Activated T-cell treated with anti-CD3 and anti-CD28 coated beads for 24 hours (primary cell): ENCODE results near the gene RGS11.

ENCODE experiments used
- DNase-seq: peaks from one replicate; pipeline ENCODE4 v3.0.0-alpha.2; 2020; ENCODE audit warnings: low read depth

RGS11 gene

DNA sequence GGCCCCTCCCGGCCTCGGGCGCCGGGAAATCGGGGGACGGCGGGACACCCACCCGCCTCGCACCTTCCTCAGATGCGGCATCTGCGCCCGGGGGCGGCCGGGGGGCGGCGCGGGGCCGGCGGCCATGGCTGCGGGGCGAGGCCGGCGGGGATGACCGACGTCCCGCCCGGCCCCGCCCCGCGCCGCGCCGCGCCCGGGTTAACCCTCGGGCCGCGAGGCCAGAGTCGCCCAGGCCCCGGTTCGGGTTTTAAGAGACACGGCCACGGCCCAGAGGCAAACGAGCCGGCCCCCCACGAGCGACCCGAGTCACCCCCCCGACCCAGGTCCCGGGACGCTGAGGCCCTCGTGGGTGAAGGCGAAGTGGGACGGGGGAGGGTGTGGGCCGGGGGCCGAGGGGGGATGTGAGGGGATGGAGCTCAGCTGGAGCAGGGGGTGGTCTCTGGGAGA lies at the start of gene RGS11:
TSS of gene RGS11 (minus strand) at position 159 of the 447 bp plus-strand sequence. CDS start at position 126, 33 bp downstream.
- no peak for DNase-seq

DNA sequence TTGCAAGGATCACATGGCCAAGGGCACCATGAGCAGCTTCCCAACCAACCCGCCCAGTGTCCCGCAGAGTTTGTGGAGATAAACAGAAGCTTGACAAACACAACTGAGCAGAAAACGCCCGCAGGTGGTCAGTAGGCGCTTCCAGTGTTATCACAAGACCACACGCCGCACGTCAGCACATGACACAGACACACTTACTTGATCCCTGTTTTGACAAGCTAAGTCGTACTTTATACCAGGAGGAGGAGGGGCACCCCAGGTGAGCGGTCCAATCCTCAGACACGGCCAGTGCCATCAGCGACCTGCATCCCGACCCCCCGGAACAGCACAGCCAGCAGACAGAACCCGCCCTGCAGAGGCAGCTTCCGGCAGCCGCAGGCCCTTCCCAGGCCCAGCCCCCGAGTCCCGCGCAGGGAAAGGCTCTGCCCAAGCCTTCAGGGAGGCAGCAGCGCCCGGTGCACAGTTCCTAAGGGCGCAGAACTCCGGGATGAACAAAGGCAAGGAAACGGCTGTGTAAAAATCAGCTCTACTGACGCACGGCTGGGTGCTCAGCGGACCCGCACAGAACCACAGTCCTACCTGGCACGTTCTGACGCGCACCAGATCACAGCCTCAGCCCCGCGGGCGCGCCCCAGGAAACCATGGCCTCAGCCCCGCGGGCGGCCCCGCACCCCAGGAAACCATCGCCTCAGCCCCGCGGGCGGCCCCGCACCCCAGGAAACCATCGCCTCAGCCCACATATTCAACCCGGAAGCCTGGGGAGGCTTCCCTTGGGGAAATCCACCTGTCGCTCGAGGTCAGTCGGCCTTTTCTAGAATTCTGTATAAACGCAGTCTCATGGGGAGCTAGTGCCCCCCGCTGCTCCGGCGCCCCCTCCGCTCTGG lies 48.9 kb upstream of the RGS11 start:
- peak; percentile 29 for DNase-seq

DNA sequence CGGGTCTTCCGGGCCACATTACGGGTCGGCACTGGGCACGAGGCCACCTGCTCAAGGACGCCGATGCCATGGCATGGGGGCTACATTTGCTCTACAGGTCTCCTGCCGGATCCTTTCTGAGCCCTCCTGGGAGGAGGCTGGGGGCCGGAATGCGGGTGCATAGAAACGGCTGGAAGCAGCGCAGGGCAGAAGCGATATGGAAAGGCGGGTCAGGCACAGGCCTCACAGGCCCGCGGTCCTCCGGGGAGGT lies 48.4 kb upstream of the RGS11 start:
- no peak for DNase-seq

DNA sequence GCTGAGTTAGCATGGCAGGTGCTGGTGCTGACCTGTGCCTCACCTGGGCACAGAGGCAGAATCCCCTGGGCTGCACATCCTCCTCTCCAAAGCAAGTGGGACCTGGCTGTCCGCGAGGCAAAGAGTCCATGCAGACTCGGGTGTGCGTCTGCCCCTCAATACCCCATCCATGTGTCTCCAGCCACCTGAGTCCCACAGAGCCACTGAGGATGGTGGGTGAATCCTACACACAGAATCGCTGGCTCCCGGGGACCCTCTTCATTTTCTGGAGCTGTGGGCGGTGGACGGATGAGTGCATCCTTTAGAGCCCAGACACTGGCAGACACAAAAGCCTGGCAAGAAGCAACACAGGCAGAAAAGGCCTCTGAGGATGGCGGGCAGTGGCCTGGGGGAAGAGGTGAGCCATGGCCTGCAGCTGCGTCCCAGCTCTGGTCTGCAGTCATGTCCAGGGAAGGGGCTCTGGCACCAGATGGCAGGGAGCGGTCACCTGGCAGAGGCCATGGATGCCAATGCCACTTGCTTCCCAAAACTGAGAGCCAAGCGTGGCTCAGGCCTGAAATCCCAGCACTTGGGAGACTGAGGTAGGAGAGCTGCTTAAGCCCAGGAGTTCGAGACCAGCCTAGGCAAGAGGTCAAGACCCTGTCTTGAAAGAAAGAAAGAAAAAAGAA lies 46.9 kb upstream of the RGS11 start:
- DNase-seq, result no peak

DNA sequence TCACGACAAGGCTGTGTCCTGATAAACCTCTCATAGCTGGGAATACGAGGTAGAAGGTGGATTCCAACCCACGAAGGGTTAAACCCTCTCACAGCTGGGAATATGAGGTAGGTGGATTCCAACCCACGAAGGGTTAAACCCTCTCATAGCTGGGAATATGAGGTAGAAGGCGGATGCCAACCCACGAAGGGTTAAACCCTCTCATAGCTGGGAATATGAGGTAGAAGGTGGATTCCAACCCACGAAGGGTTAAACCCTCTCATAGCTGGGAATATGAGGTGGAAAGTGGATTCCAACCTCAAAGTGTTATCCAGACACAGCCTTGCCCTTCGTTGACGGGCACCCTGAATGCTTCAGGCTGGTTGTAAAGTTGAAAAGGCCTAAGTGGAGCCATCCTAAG lies 45.8 kb upstream of the RGS11 start:
- DNase-seq, result no peak

DNA sequence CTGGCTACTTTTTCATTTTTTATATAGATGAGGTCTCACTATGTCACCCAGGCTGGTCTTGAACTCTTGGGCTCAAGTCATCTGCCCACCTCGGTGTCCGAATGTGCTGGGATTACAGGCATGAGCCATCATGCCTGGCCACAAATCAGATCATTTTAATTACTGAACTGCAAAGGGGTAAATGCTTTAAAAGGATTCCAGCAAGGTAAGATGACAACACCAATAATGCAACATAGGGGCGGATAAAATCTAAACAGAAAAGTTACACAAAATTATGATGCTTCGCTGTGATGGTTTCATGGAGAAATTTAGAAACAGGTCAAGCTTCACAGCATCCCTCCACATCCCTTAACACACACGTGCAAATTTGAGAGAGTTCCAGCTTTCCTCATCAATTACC lies 44.5 kb upstream of the RGS11 start:
- DNase-seq, result no peak

DNA sequence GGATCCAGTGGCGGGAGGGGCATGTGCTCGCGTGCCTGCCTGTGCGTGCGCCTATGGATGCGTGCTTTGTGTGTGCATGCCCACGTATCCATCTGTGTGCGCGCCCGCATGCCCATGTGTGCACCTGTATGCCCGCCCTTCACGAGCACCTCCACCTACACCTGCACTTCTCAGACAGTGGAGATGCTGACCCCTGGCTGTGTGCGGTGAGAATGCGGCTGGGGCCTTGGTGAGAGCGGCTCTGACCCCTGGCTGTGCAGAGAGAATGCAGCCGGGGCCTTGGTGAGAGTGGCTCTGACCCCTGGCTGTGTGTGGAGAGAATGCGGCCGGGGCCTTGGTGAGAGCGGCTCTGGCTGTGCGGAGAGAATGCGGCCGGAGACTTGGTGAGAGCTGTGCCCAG lies 42.9 kb upstream of the RGS11 start:
- DNase-seq, result no peak

DNA sequence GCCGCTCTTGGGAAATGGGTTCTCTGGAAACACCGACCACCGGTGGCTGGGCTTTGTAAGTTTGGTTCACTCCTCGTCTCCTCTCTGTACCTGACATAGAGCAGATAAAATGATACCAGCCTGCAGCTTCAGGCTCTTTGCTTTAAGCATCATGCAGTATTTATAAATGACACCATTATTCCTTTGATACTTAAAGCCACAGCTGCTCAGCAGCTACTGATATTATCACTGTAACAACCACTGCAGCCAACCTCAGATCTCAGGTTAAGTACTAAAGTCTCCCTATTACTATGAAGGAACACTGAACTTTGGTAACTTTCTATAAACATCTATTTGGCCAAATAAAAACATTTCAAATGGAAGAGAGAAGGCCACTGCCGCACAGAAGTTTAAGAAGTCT lies 41.8 kb upstream of the RGS11 start:
- DNase-seq, result no peak

DNA sequence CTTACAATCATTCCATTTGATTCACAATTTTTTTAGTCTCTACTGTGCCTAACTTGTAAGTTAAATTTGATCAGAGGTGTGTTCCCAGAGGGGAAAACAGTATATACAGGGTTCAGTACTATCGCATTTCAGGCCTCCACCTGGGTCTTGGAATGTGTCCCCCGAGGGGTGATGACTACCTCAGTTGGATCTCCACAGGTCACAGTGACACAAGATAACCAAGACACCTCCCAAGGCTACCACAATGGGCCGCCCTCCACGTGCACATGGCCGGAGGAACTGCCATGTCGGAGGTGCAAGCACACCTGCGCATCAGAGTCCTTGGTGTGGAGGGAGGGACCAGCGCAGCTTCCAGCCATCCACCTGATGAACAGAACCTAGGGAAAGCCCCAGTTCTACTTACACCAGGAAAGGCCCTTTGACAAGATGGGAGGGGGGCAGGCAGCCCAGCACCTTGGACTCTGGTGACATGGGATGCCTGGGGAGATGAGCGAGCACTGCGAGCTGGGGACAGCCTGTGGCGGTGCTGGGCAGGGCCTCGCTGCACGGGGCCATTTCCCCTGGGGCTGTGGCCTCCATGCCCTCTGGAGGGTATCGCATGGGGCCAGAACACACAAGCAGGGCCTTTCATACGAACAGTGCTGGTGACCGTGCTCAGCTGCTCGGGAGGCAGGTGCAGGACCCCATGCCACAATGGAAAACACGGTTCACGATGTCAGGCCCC lies 41.2 kb upstream of the RGS11 start:
- no peak for DNase-seq

DNA sequence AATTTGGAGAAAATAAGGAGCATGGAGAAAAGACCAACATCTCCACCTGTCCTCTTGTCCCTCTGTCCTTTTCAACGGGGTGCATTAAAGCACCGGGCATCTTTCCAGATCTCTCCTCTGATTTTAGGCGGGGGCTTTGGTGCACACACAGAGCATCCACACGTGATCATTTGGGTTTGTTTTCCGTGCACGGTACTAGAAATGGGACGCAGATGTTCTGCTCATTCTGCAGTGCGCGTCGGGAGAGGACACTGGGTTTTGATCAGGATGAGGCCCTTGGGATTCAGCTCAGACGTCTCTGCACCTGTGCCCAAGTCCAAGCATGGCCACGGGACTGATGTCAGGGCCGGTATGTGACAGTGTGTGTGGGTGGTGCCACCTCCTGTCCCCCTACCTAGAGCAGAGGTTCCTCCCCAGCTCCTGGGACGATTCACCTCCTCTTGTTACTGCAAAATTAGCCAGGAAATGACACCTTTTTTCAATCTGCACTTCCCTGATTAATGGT lies 39.1 kb upstream of the RGS11 start:
- DNase-seq, result no peak

DNA sequence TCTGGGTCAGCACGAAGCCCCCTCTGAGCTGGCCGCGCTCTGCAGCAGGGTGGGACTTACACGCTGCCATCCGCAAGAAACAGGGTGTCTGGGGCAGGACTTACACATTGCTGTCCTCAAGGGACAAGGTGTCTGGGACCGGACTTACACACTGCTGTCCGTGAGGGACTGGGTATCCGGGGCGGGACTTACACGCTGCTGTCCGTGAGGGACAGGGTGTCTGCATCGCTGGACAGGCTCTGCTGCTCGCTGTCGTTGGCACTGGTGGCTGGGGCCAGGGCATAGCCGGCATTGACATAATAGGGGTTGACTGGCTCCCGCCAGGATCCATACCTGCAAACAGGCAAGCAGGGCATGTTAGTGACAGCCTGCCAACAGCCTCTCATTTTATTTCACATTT lies 38.6 kb upstream of the RGS11 start:
- DNase-seq, result no peak

DNA sequence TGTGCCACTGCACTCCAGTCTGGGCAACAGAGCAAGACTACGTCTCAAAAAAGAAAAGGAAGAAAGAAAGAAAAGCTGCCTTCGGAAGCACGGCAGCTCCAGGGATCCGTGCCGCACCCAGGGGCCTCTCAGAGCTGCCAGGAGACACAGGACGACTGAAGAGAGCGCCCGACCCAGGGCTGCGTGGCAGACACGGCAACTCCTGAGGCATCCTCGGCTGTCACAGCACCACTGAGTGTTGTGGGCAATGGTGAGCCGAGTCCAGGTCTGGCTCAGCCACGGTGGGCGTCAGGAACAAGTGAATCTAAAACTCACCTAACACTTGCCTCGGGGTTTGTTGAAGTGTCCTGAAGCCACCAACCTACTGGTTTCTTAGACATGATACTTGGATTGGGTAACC lies 36.0 kb upstream of the RGS11 start:
- no peak for DNase-seq

DNA sequence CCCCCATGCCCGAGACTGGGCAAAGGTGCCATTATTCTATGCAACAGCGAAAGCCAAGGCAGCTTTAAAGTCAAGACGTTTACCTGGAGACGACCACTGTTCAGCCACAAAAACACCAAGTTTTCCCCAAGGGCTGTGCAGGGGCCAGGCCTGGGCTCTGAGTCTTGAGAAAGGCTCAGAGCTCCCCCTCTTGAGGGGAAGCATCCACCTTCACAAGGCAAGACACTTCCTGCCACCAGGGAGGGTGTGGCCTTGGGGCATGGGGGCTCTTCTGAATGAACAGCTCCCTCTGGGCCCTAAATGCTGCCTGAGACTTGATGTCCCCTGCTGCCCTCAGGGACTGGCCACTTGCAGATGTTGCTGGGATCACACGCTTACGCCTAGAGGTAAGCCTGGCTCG lies 33.7 kb upstream of the RGS11 start:
- no peak for DNase-seq

DNA sequence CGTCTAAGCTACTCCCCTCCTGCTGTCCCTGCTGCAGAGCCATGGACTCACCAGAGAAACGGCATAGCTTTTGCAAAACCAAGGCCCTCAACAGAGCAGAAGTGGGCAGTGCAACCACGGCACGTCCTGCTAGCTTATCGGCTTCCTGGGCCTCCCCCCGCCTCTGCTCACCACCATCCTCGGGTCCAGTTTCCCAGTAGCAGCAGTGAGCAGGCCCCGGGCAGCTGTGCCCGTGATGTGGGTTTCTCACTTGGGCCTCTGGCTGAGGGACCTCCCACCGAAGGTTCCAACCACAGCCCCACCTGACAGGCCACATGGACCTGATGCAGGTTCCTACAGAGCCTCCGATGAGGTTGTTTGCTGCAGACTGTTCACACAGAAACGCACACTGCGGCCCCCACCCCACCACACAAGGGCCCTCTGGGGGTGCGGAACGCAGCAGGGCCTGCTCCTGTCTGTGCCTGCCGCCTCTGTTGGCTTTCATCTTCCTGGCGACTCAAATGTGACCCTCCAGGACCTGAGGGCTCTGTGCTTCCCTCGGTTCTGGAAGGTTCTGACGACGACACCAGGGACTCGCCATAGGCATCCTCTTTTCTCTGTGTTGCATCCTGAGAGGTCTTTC lies 32.1 kb upstream of the RGS11 start:
- DNase-seq, result no peak

DNA sequence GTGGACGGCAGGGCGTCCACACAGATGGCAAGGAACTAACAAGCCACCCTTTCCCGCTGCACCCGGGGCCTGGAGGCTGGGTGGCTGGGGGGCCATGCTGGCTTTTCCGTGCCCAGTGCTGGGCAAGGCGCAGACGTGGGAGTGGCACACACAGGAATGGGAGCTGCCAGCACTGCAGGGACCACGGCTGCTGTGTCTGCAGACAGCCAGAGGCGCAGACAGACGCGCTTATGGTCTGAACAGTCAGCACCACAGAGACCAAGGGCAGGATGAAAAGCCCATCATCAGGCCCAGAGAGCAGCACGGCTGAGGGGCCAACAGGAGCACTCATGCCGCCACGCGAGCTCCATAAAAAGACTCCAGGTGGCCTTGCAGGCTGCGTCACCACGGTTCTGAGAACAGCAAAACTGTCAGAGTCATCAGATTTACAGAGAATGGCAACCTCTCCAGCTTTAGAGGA lies 31.2 kb upstream of the RGS11 start:
- no peak for DNase-seq

DNA sequence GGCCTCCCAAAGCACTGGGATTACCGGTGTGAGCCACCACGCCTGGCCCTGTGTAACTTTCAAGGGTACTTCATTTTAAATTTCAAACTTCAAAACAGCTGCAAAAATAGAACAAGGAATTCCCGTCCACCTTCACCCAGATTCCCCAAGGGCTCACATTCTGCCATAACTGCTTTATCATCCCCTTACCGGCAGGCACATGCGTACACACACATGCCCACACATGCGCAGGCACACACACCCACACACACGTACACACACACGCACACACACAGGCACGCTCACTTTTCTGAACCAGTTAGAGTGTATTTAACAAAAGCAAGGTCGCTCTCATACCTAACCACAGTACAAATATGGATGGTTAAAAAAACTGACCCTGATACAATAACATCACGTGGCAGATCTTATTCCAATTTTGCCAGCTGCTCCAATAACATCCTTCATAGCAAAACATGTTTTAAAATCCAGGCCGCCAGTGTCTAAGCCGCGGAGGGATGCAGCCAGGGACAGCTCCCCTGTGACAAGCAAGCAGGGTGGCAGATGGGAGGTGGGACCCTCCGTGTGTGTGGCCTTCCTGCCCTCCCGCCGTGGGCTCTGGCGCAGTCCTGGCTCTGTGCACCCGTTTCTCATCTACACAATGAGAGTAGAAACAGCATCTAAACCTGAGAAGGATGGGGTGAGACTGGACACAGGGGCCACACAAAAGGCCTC lies 30.3 kb upstream of the RGS11 start:
- no peak for DNase-seq

DNA sequence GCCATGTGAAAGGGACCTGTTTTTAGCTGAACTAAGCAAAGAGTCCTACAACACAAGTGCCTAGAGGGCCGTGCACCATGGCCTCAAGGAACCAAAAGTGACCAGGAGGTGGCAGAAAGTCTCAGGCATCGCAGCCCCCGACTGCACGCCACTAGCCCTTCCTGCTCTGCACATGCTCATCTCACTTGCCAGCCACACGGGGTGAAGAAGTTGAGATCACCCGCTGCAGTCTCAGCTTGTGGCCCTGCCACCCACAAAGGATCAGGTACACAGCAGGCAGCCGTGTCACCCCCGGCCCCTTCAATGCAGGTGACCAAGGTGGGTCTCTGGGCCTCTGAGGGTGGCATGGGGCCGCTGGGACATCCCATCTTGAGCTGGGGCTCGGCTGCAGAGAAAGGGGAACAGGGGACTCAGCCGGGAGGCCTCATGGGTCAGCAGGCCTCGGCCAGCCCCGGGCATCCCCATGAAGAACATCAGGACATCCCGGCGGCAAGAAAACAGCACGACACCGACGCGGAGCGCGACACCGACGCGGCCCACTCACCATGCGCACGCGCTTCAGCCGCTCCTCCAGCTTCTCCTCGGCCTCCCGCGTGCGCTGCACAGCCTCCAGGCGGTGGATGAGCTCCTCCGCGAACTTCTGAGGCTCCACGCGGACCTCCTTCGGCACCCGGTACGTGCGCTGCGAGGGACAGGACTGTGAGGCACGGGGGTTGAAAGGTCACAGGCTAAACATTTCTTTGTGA lies 28.2 kb upstream of the RGS11 start:
- no peak for DNase-seq

DNA sequence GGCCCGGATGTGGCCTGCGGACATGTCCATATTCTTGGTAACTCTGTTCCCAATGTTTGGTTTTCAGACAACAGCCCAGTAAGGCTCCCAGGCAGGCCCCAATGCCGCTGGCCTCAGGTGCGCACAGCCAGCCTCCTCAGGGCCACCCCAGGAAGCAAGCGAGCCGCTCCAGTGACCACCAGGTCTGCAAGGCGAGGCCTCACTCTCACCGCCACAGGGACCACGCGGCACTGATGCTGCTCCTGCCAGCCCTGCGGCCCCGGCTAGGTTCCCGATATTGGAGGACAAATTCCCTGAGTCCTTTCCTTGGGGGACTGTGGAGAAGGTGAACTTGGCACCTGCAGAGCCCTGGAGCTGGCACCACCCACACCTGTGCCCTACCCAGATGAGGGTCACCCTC lies 26.2 kb upstream of the RGS11 start:
- no peak for DNase-seq

DNA sequence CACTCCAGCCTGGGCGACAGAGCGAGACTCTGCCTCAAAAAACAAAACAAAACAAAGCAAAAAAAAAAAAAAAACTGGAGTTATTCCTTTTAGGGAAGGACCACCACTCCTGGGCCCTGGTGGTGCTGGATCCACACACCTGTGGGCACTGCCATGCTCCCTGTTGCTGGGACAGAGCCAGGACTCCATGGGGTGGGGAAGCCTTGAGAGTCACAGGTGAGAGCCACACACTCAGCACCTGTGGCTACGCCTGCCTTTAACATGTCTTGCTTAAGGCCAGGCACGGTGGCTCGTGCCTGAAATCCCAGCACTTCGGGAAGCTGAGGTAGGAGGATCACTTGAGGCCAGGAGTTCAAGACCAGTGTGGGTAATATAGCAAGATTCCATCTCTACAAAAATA lies 25.5 kb upstream of the RGS11 start:
- DNase-seq, result no peak

DNA sequence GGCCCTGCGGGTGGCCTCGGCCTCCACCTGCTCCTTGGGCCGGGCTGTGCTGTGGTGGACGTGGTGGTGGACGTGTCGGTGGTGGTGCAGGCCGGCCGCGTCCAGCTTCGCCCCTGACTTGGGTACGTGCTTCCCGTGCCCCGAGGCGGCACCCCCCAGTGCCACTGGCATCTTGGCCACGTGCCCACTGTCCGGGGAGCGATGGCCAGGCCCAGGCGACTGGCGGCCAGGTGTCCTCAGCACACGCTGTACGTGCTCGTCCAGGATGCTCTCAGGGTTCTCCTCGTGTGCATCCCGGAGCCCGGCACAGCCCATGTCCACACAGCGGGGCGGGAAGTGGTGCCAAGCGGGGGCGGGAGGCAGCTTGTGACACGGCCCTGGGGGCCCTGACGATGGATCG lies 22.1 kb upstream of the RGS11 start:
- no peak for DNase-seq
